Mesendoderm (in vitro differentiated cells): ENCODE results near the gene PRKN.

Experiments used
- DNase-seq: peaks from one replicate; pipeline ENCODE4 v3.0.0; 2013
- H2AK5ac ChIP-seq: 2 replicates; pipeline ENCODE4 v1.6.1; 2013; ENCODE audit warnings: low read length, inconsistent platforms
- H2BK120ac ChIP-seq: 2 replicates; pipeline ENCODE4 v1.6.1; 2013; ENCODE audit warnings: low read depth, mild to moderate bottlenecking, low read length, moderate library complexity, mixed read lengths
- H2BK15ac ChIP-seq: replicated peaks from 2 replicates; pipeline ENCODE4 v1.6.1; 2013; ENCODE audit warnings: low read depth, mild to moderate bottlenecking, moderate library complexity
- H2BK5ac ChIP-seq: 2 replicates; pipeline ENCODE4 v1.6.1; 2013; ENCODE audit warnings: low read length, inconsistent platforms
- H3K18ac ChIP-seq: 2 replicates; pipeline ENCODE4 v1.6.1; 2013; ENCODE audit warnings: mild to moderate bottlenecking, low read length, mixed read lengths
- H3K23ac ChIP-seq: one replicate; pipeline ENCODE4 v1.6.1; 2013; ENCODE audit warnings: low read length
- H3K27ac ChIP-seq: 2 replicates; pipeline ENCODE4 v1.5.1; 2013; ENCODE audit warnings: low read depth, mild to moderate bottlenecking, inconsistent platforms, low read length, moderate library complexity
- H3K27me3 ChIP-seq: 2 replicates; pipeline ENCODE4 v1.6.1; 2013; ENCODE audit warnings: low read length, control low read depth, mild to moderate bottlenecking, inconsistent platforms; ENCODE audit not compliant: insufficient read depth, poor library complexity
- H3K36me3 ChIP-seq: 2 replicates; pipeline ENCODE4 v1.6.1; 2013; ENCODE audit warnings: low read length, inconsistent platforms; ENCODE audit not compliant: control insufficient read depth, insufficient read depth
- H3K4ac ChIP-seq: one replicate; pipeline ENCODE4 v1.6.1; 2013; ENCODE audit warnings: low read depth, mild to moderate bottlenecking, low read length, moderate library complexity
- H3K4me1 ChIP-seq: 2 replicates; pipeline ENCODE4 v1.6.1; 2013; ENCODE audit warnings: low read depth, low read length, inconsistent platforms; ENCODE audit not compliant: control insufficient read depth
- H3K4me2 ChIP-seq: 2 replicates; pipeline ENCODE4 v1.6.1; 2013; ENCODE audit warnings: low read length
- H3K4me3 ChIP-seq: 2 replicates; pipeline ENCODE4 v1.5.1; 2013; ENCODE audit warnings: mild to moderate bottlenecking, low read length
- H3K56ac ChIP-seq: one replicate; pipeline ENCODE4 v1.6.1; 2013; ENCODE audit warnings: low read length
- H3K79me1 ChIP-seq: 2 replicates; pipeline ENCODE4 v1.6.1; 2013; ENCODE audit warnings: low read length, inconsistent platforms
- H3K79me2 ChIP-seq: 2 replicates; pipeline ENCODE4 v1.6.1; 2013; ENCODE audit warnings: mild to moderate bottlenecking, low read length; ENCODE audit not compliant: control insufficient read depth, insufficient read depth
- H3K9ac ChIP-seq: 2 replicates; pipeline ENCODE4 v1.6.1; 2013; ENCODE audit warnings: low read length, inconsistent platforms
- H4K5ac ChIP-seq: one replicate; pipeline ENCODE4 v1.6.1; 2013; ENCODE audit warnings: low read length
- H4K8ac ChIP-seq: one replicate; pipeline ENCODE4 v1.6.1; 2013; ENCODE audit warnings: low read depth, mild to moderate bottlenecking, control low read depth, low read length, moderate library complexity
- WGBS: extraction: QIAGEN DNeasy Blood & Tissue Kit; methylation state at CpG from one replicate; pipeline ENCODE4 v1.1.7; 2013; ENCODE audit warnings: low lambda C conversion rate, missing lambda C conversion rate; ENCODE audit not compliant: insufficient coverage; ENCODE audit errors: extremely low coverage; 5-methylcytosine and 5-hydroxymethylcytosine counted together

Gene PRKN

DNA sequence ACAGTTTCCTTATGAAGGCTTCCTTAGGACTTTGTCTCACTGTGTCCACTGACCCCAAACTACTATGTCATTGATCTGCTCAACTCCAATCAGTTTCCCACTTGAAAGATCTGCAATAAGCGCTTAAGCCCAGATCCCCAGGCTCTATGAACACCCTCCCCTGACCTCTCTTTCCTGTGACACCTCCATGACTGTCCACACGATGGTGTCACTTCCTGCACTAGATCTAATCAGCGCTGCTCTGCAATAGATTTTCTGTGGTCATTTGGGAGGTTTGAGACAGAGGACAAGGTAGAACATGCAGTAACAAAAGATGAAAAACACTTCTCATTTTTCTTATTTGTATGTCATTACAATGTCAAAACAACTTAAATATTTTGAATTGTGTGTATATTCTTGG lies 1149.1 kb downstream of the PRKN start:
- Histone ChIP-seq H3K4ac (no peak overlapping the region), H3K79me2 (no peaks in the 10 kb centered on the region), H3K9ac (no peak overlapping the region), H3K23ac (no peak overlapping the region), H3K4me2 (no peak overlapping the region), H3K27me3 (no peaks in the 10 kb centered on the region), H3K4me1 (no peaks in the 10 kb centered on the region), H3K56ac (no peak overlapping the region), H3K27ac (no peak overlapping the region), H2AK5ac (no peak overlapping the region), H2BK15ac (no peak overlapping the region), H3K79me1 (no peaks in the 10 kb centered on the region), H4K5ac (no peak overlapping the region), H3K18ac (no peak overlapping the region), H3K36me3 (no peaks in the 10 kb centered on the region), H2BK5ac (no peak overlapping the region), H4K8ac (no peak overlapping the region), H2BK120ac (no peak overlapping the region), H3K4me3 (no peak overlapping the region)
- WGBS, result no CpG with 5 or more reads among the region's 3 CpGs
- DNase-seq, result peak; percentile 31

GRCh38 chr6:161575523-161576254 lies 1151.9 kb downstream of the PRKN start:
- WGBS, result no CpG with 5 or more reads among the region's 13 CpGs
- no peak overlapping the region for H3K23ac ChIP-seq
- no peaks in the 10 kb centered on the region for H3K4me1 ChIP-seq
- H3K18ac ChIP-seq, result no peak overlapping the region
- H3K56ac ChIP-seq, result no peak overlapping the region
- H3K27ac ChIP-seq, result no peak overlapping the region
- H3K79me1 ChIP-seq, result no peaks in the 10 kb centered on the region
- no peak overlapping the region for H2AK5ac ChIP-seq
- H2BK5ac ChIP-seq, result no peak overlapping the region
- no peak overlapping the region for H4K5ac ChIP-seq
- peak; percentile 21 for DNase-seq
- H3K27me3 ChIP-seq, result no peaks in the 10 kb centered on the region
- no peak overlapping the region for H2BK120ac ChIP-seq
- no peak overlapping the region for H3K4me3 ChIP-seq
- H4K8ac ChIP-seq, result no peak overlapping the region
- no peak overlapping the region for H3K9ac ChIP-seq
- no peak overlapping the region for H3K4ac ChIP-seq
- no peaks in the 10 kb centered on the region for H3K36me3 ChIP-seq
- H3K4me2 ChIP-seq, result no peak overlapping the region
- H3K79me2 ChIP-seq, result no peaks in the 10 kb centered on the region
- no peak overlapping the region for H2BK15ac ChIP-seq

DNA sequence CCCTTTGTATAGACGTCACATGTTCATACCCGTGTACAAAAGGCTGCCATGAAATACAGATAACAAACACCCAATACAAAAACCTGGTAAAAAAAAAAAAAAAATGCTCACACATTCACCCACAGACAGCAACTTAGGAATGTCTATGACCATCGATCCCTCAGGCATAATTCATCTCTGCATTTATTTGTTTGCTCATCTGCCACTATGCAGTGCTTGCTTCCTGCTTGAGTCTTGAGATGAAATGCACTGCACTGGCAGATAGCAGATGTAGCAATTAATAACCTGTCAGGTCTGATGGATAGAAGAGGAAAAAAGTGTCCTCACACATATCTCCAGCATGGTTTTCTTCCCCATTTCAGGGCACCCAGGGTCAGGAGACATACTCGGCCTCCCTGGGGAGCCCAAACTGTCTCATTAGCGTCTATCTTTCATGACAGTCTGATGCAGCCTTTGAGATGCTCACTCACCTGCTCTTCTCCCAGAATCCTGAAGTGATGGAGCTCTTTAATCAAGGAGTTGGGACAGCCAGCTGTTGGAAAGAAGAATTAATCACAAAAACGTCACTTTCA lies 1158.6 kb downstream of the PRKN start:
- no peak overlapping the region for H3K56ac ChIP-seq
- no peaks in the 10 kb centered on the region for H3K4me1 ChIP-seq
- no peak for DNase-seq
- no peak overlapping the region for H3K9ac ChIP-seq
- H3K4me3 ChIP-seq, result no peak overlapping the region
- no peaks in the 10 kb centered on the region for H3K27me3 ChIP-seq
- no peak overlapping the region for H4K8ac ChIP-seq
- no peak overlapping the region for H2BK120ac ChIP-seq
- no peak overlapping the region for H2BK15ac ChIP-seq
- H3K4me2 ChIP-seq, result no peak overlapping the region
- no peak overlapping the region for H2AK5ac ChIP-seq
- no peak overlapping the region for H4K5ac ChIP-seq
- no peaks in the 10 kb centered on the region for H3K36me3 ChIP-seq
- H3K23ac ChIP-seq, result no peak overlapping the region
- H3K79me2 ChIP-seq, result no peaks in the 10 kb centered on the region
- no CpG with 5 or more reads among the region's 6 CpGs for WGBS
- no peaks in the 10 kb centered on the region for H3K79me1 ChIP-seq
- no peak overlapping the region for H3K4ac ChIP-seq
- no peak overlapping the region for H3K18ac ChIP-seq
- H3K27ac ChIP-seq, result no peak overlapping the region
- no peak overlapping the region for H2BK5ac ChIP-seq

DNA sequence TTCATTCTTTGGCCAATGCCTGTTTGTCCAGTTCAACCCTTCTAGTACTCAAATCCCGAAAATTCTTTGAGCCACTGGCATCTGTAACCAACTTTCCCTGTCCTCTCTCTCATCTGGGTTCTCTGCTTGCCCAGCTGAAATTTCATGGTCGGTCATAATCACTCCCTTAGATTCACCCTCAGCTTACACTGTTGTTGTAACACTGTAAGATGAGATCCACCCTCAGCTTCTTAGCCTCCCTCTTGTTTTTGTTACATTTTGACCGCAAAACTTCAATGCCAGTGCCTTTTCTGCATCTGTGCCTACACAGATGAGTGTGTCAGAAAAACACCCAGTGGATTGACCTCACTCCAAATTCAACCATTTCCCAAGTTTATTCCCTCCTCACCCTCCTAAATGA lies 1162.6 kb downstream of the PRKN start:
- no CpG with 5 or more reads among the region's 3 CpGs for WGBS

GRCh38 chr6:161561908-161562307 lies 1165.7 kb downstream of the PRKN start:
- Histone ChIP-seq H2AK5ac (no peak overlapping the region), H3K4me2 (no peak overlapping the region), H4K8ac (no peak overlapping the region), H4K5ac (no peak overlapping the region), H3K4me1 (no peaks in the 10 kb centered on the region), H2BK5ac (no peak overlapping the region), H3K36me3 (no peaks in the 10 kb centered on the region), H3K18ac (no peak overlapping the region), H2BK120ac (no peak overlapping the region), H2BK15ac (no peak overlapping the region), H3K27ac (no peak overlapping the region), H3K9ac (no peak overlapping the region), H3K27me3 (no peaks in the 10 kb centered on the region), H3K79me1 (no peaks in the 10 kb centered on the region), H3K56ac (no peak overlapping the region), H3K23ac (no peak overlapping the region), H3K4ac (no peak overlapping the region), H3K79me2 (no peaks in the 10 kb centered on the region), H3K4me3 (no peak overlapping the region)
- no CpG with 5 or more reads among the region's 9 CpGs for WGBS
- DNase-seq, result peak; percentile 37

More for the DNA sequence above, 1162.6 kb downstream of the PRKN start:
- Histone ChIP-seq H2AK5ac (no peak overlapping the region), H3K4ac (no peak overlapping the region), H4K5ac (no peak overlapping the region), H3K9ac (no peak overlapping the region), H3K4me1 (no peaks in the 10 kb centered on the region), H2BK15ac (no peak overlapping the region), H2BK5ac (no peak overlapping the region), H3K27ac (no peak overlapping the region), H2BK120ac (no peak overlapping the region), H3K36me3 (no peaks in the 10 kb centered on the region), H4K8ac (no peak overlapping the region), H3K4me2 (no peak overlapping the region), H3K56ac (no peak overlapping the region), H3K79me1 (no peaks in the 10 kb centered on the region), H3K18ac (no peak overlapping the region), H3K79me2 (no peaks in the 10 kb centered on the region), H3K23ac (no peak overlapping the region), H3K4me3 (no peak overlapping the region), H3K27me3 (no peaks in the 10 kb centered on the region)
- DNase-seq, result no peak
